ENCODE measurements around the gene PAX7.

GRCh38 chr1:18582890-18583289, 47.8 kb upstream of the PAX7 start:
- no peak for TF ChIP-seq EZH2 (IDR thresholded peaks at IDR 0.05; ENCODE audit: borderline replicate concordance, insufficient read depth, low read depth, low read length, poor library complexity, severe bottlenecking)
- TF ChIP-seq, protein P1, sequence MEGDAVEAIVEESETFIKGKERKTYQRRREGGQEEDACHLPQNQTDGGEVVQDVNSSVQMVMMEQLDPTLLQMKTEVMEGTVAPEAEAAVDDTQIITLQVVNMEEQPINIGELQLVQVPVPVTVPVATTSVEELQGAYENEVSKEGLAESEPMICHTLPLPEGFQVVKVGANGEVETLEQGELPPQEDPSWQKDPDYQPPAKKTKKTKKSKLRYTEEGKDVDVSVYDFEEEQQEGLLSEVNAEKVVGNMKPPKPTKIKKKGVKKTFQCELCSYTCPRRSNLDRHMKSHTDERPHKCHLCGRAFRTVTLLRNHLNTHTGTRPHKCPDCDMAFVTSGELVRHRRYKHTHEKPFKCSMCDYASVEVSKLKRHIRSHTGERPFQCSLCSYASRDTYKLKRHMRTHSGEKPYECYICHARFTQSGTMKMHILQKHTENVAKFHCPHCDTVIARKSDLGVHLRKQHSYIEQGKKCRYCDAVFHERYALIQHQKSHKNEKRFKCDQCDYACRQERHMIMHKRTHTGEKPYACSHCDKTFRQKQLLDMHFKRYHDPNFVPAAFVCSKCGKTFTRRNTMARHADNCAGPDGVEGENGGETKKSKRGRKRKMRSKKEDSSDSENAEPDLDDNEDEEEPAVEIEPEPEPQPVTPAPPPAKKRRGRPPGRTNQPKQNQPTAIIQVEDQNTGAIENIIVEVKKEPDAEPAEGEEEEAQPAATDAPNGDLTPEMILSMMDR (IDR thresholded peaks at IDR 0.05) = no peak

All from B cell (primary cell).